Nephron progenitor cell (in vitro differentiated cells): ENCODE measurements around the gene UGCG.
"Not testable (repeated sequence)": the region's sequence is repeated elsewhere in the genome, so short reads cannot be mapped to it uniquely, and the experiment has no call there.

ENCODE experiments used
- DNase-seq: peaks from one replicate; pipeline ENCODE4 v3.0.0; 2021
- H3K27ac Mint-ChIP-seq: 2 replicates; pipeline ENCODE4 v1.8.0; 2021; ENCODE audit warnings: mild to moderate bottlenecking, moderate library complexity, mixed read lengths
- H3K27me3 Mint-ChIP-seq: 2 replicates; pipeline ENCODE4 v1.8.0; 2021; ENCODE audit warnings: mild to moderate bottlenecking, low read depth, mixed read lengths; ENCODE audit not compliant: poor library complexity
- H3K36me3 Mint-ChIP-seq: 2 replicates; pipeline ENCODE4 v1.8.0; 2021; ENCODE audit warnings: low read depth, mixed read lengths
- H3K4me1 Mint-ChIP-seq: 2 replicates; pipeline ENCODE4 v1.8.0; 2021; ENCODE audit warnings: mixed read lengths
- H3K4me3 Mint-ChIP-seq: 2 replicates; pipeline ENCODE4 v1.8.0; 2021; ENCODE audit warnings: mild to moderate bottlenecking, moderate library complexity, mixed read lengths
- H3K9me3 Mint-ChIP-seq: 2 replicates; pipeline ENCODE4 v1.8.0; 2021; ENCODE audit warnings: mild to moderate bottlenecking, moderate library complexity, mixed read lengths
- TF ChIP-seq, protein P1 (sequence below): fragments of 200-600 bp; sonication (generic); IDR thresholded peaks from 2 replicates; pipeline ENCODE4 v1.5.0; 2021; ENCODE audit warnings: antibody characterized with exemption

The UGCG gene

DNA sequence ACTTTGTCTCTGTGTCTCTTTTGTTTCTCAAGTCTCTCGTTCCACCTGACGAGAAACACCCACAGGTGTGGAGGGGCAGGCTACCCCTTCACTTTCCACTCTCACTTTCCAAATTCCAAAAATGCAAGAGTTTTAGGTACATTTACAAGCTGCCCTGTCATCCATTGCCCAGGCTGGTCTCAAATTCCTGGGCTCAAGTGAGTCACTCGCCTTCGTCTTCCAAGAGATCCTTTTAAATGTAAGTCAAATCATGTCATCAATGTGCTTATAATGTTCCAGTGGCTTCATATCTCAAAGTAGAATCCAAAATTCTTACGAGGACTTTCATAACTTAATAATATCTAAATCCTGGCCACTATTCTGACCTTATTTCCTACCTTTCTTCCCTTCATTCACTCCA lies 20.4 kb upstream of the UGCG start:
- TF ChIP-seq, protein P1, sequence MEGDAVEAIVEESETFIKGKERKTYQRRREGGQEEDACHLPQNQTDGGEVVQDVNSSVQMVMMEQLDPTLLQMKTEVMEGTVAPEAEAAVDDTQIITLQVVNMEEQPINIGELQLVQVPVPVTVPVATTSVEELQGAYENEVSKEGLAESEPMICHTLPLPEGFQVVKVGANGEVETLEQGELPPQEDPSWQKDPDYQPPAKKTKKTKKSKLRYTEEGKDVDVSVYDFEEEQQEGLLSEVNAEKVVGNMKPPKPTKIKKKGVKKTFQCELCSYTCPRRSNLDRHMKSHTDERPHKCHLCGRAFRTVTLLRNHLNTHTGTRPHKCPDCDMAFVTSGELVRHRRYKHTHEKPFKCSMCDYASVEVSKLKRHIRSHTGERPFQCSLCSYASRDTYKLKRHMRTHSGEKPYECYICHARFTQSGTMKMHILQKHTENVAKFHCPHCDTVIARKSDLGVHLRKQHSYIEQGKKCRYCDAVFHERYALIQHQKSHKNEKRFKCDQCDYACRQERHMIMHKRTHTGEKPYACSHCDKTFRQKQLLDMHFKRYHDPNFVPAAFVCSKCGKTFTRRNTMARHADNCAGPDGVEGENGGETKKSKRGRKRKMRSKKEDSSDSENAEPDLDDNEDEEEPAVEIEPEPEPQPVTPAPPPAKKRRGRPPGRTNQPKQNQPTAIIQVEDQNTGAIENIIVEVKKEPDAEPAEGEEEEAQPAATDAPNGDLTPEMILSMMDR: no peak
- no peak overlapping the region for H3K27ac Mint-ChIP-seq
- H3K4me1 Mint-ChIP-seq: peaks cover 21% of the 10 kb centered on the region
- peaks cover 6% of the 10 kb centered on the region for H3K9me3 Mint-ChIP-seq
- no peak overlapping the region for H3K4me3 Mint-ChIP-seq
- H3K36me3 Mint-ChIP-seq: no peaks in the 10 kb centered on the region
- no peaks in the 10 kb centered on the region for H3K27me3 Mint-ChIP-seq
- no peak for DNase-seq

DNA sequence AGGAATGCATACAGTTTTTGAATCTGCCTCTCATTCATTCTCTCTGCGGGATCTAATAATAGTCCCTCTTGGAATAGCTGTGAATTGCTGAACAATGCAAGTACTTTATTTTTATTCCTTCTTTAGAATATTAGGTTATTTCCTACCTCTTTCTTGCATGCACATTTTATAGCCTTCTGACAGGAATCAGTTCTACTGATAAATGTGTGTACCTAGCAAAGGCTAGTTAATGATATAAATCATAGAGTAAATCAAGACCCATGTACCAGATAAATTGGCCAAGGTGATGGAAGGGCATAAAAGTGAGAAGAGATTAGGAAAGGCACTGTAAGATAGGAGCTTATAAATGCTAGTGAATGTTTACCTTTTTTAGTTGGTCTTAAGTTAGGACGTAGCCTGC lies 19.2 kb upstream of the UGCG start:
- no peaks in the 10 kb centered on the region for H3K36me3 Mint-ChIP-seq
- DNase-seq: no peak
- H3K27me3 Mint-ChIP-seq: no peaks in the 10 kb centered on the region
- no peak overlapping the region for H3K4me3 Mint-ChIP-seq
- TF ChIP-seq, protein P1: no peak
- no peak overlapping the region for H3K27ac Mint-ChIP-seq
- peaks cover 10% of the 10 kb centered on the region for H3K9me3 Mint-ChIP-seq
- peaks cover 21% of the 10 kb centered on the region for H3K4me1 Mint-ChIP-seq

DNA sequence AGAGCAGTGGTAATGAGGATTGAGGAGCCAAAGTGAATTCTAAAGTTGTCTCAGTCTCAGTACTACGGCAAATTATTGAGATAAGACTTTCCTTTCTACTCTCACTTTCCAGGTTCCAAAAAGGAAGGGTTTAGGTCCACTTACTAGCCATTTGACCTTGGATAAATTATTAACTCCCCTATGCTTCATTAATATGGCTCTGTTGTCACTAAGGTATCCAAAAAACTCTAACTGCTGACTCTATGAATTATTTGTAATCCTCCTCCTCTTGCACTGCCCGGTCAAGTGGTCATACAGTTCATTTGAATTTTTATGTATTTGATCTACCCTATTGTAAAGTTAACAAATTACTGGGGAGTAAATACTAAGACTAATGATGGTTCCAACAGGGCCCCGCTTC lies 17.7 kb upstream of the UGCG start:
- DNase-seq: no peak
- Mint-ChIP-seq H3K27me3 (no peaks in the 10 kb centered on the region), H3K36me3 (no peaks in the 10 kb centered on the region), H3K4me1 (peaks cover 21% of the 10 kb centered on the region), H3K9me3 (peaks cover 10% of the 10 kb centered on the region), H3K4me3 (no peak overlapping the region), H3K27ac (no peak overlapping the region)
- TF ChIP-seq, protein P1: no peak

DNA sequence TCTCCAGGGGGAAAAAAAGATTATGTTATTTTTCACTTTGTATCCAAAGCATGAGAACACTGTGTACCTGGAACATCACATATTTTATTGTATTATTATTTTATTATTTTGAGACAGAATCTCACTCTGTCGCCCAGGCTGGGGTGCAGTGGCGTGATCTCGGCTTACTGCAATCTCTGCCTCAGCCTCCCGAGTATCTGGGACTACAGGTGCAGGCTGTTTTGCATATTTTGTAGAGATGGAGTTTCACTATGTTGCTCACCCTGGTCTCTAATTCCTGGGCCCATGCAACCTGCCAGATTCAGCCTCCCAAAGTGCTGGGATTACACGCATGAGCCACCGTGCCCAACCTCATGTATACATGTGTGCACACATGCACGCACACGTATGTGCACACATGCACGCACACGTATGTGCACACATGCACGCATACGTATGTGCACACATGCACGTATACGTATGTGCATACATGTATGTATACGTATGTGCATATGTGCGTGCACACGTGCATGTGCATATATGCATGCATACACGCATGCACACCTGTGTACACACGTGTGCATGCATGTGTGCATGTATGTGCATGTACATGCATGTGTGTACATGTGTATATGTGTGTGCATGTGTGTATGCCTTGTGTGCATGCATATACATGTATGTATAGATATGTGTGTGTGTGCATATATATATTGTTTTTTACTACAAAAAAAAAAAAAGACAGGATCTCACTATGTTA lies 9.5 kb upstream of the UGCG start:
- Mint-ChIP-seq H3K4me1 (no peaks in the 10 kb centered on the region), H3K27me3 (no peaks in the 10 kb centered on the region), H3K27ac (no peak overlapping the region), H3K4me3 (no peak overlapping the region), H3K9me3 (peaks cover 4% of the 10 kb centered on the region), H3K36me3 (no peaks in the 10 kb centered on the region)
- no peak for DNase-seq
- TF ChIP-seq, protein P1: no peak

DNA sequence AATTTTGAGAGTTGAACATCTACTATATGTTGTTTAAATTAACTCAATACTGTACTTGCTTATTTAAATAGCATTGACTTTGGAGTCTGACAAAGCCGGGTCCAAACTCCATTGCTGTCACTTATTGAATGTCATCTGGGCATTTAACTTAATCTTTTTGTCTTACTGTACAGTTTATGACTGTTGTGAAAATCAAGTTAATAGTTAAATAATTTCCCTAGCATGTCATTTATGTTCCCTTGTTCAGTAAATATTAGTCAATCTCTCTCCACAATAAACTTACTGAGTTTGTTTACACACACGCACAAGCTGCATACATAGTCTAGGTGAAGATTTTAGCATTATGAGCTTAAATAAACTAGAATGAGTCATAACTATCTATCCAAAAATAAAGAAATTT lies 6.3 kb upstream of the UGCG start:
- Mint-ChIP-seq H3K36me3 (no peaks in the 10 kb centered on the region), H3K27ac (no peak overlapping the region), H3K27me3 (no peaks in the 10 kb centered on the region), H3K4me3 (no peak overlapping the region), H3K9me3 (peaks cover 4% of the 10 kb centered on the region), H3K4me1 (no peaks in the 10 kb centered on the region)
- no peak for DNase-seq
- TF ChIP-seq, protein P1: no peak

DNA sequence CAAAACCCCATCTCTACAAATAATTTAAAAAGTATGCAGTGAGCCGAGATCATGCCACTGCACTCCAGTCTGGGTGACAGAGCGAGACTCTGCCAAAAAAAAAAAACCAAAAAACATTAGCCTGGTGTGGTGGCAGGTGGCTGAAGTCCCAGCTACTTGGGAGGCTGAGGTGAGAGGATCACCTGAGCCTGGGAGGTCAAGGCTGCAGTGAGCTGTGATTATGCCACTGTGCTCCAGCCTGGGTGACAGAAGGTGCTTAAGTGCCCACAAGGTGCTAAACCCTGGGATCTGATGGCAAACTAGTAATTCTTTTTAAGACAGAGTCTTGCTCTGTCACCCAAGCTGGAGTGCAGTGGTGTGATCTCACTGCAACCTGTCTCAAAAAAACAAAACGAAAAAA lies 5.7 kb upstream of the UGCG start:
- not testable (repeated sequence) for H3K27me3 Mint-ChIP-seq, H3K4me1 Mint-ChIP-seq, H3K9me3 Mint-ChIP-seq, H3K27ac Mint-ChIP-seq, H3K4me3 Mint-ChIP-seq, DNase-seq, H3K36me3 Mint-ChIP-seq
